Measurements from ENCODE around the gene OR2D2. TPM values are rescaled to one million over a fixed set of nuclear protein-coding genes. Genes with fewer than 3 reads are reported as not detected.

Gene OR2D2
- total RNA-seq, 4 donors from 2014 or later = 0.72 to 0.76 TPM; not detected in 2

DNA sequence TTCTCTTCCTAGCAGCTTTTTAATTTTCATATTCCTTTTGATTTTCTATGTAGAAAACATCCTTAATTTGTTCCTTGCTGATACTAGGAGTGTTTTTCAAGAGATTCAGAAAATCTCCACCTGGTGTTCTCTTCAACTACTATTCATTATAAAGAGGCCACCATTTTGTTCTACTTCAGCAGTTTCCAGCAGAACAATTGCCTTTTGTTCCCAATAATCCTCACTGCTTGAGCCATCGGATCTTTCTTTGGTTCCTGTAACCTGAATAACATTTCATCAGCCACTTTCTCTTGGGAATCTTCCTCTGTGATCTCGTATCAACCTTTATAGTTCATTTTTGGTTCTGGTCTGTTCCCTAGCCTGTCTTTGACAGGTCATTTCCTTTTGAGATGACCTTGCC lies 48.6 kb downstream of the OR2D2 start:
- no peak overlapping the region for H3K27ac ChIP-seq
- no peak for DNase-seq (ENCODE audit: low spot score in 2 of 2)
- TF ChIP-seq, protein P1, sequence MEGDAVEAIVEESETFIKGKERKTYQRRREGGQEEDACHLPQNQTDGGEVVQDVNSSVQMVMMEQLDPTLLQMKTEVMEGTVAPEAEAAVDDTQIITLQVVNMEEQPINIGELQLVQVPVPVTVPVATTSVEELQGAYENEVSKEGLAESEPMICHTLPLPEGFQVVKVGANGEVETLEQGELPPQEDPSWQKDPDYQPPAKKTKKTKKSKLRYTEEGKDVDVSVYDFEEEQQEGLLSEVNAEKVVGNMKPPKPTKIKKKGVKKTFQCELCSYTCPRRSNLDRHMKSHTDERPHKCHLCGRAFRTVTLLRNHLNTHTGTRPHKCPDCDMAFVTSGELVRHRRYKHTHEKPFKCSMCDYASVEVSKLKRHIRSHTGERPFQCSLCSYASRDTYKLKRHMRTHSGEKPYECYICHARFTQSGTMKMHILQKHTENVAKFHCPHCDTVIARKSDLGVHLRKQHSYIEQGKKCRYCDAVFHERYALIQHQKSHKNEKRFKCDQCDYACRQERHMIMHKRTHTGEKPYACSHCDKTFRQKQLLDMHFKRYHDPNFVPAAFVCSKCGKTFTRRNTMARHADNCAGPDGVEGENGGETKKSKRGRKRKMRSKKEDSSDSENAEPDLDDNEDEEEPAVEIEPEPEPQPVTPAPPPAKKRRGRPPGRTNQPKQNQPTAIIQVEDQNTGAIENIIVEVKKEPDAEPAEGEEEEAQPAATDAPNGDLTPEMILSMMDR (IDR thresholded peaks at IDR 0.05) = no peak
- no peak for TF ChIP-seq POLR2AphosphoS5 (IDR thresholded peaks at IDR 0.05)
- no peak overlapping the region for H3K4me3 ChIP-seq
- no peaks in the 10 kb centered on the region for H3K9me3 ChIP-seq
- H3K27me3 ChIP-seq = no peaks in the 10 kb centered on the region
- WGBS = 68% methylated on average over 2 of the region's 2 CpGs
- H3K36me3 ChIP-seq = no peaks in the 10 kb centered on the region
- H3K4me1 ChIP-seq = no peaks in the 10 kb centered on the region

- Histone ChIP-seq H3K36me3 (no peaks in the 10 kb centered on the region), H3K4me3 (no peak overlapping the region), H3K27ac (no peak overlapping the region), H3K4me1 (no peaks in the 10 kb centered on the region), H3K27me3 (no peaks in the 10 kb centered on the region), H3K9me3 (no peaks in the 10 kb centered on the region)
- TF ChIP-seq EP300 (IDR thresholded peaks at IDR 0.05) = no peak
- TF ChIP-seq, protein P1 (IDR thresholded peaks at IDR 0.05) = no peak
- TF ChIP-seq POLR2AphosphoS5 (IDR thresholded peaks at IDR 0.05) = no peak
- TF ChIP-seq POLR2A (IDR thresholded peaks at IDR 0.05) = no peak
- no peak for DNase-seq (ENCODE audit: low spot score in 2 of 2)
These were observed 50.6 kb downstream of the OR2D2 start for GRCh38 chr11:6841694-6842093.

Other genes starting within 250 kb of the OR2D2 start
- gene DCHS1, start 236.7 kb downstream of the OR2D2 start, total RNA-seq = 1 to 10 TPM; 3.9 to 9.0 (median 6.4) TPM
- gene MRPL17, start 209.2 kb downstream of the OR2D2 start, total RNA-seq = 10 to 100 TPM; 17.1 to 35.2 (median 26.4) TPM
- under 1 TPM in 1 of 4 donors, not detected in 3; 0.24 TPM for gene OR2AG2, start 120.5 kb downstream of the OR2D2 start, total RNA-seq
- gene OR2AG1, start 109.5 kb downstream of the OR2D2 start, total RNA-seq = not detected
- under 1 TPM in 1 of 4 donors, not detected in 3; 0.72 TPM for gene OR6A2, start 92.8 kb downstream of the OR2D2 start, total RNA-seq
- gene OR10A5, start 46.8 kb downstream of the OR2D2 start, total RNA-seq = not detected
- gene OR10A2, start 29.4 kb downstream of the OR2D2 start, total RNA-seq = not detected
- not detected for gene OR10A4, start 15.9 kb downstream of the OR2D2 start, total RNA-seq
- not detected for gene OR2D3, start 28.5 kb upstream of the OR2D2 start, total RNA-seq
- 1 to 10 TPM in 2 of 4 donors, under 1 TPM in 2; 0.36 to 1.6 (median 1.2) TPM for gene ZNF215, start 33.9 kb upstream of the OR2D2 start, total RNA-seq
- gene ZNF214, start 127.8 kb upstream of the OR2D2 start, total RNA-seq = 1 to 10 TPM in 1 of 4 donors, under 1 TPM in 3; 0.53 to 3.5 (median 0.68) TPM
- not detected for gene NLRP14, start 128.0 kb upstream of the OR2D2 start, total RNA-seq
- not detected for gene RBMXL2, start 196.5 kb upstream of the OR2D2 start, total RNA-seq

Data from suprapubic skin (tissue), 4 donors.